GM18909 (cell line): Measurements from ENCODE around the gene PCNX1.

Experiments
- ATAC-seq: cut with Tn5 transposase; IDR thresholded peaks from one replicate; pipeline ENCODE4 v1.9.1; 2021; ENCODE audit warnings: mild to moderate bottlenecking; ENCODE audit not compliant: unreplicated experiment, poor library complexity

Gene PCNX1

GRCh38 chr14:70887737-70888499 is 19.3 kb upstream of the PCNX1 start:
- ATAC-seq: no peak

- no peak for ATAC-seq
Observed at GRCh38 chr14:70888681-70889175, 18.5 kb upstream of the PCNX1 start.

GRCh38 chr14:70889555-70889954 is 17.7 kb upstream of the PCNX1 start:
- ATAC-seq: no peak

- ATAC-seq: no peak
Observed at GRCh38 chr14:70890826-70891659, 16.2 kb upstream of the PCNX1 start.

DNA sequence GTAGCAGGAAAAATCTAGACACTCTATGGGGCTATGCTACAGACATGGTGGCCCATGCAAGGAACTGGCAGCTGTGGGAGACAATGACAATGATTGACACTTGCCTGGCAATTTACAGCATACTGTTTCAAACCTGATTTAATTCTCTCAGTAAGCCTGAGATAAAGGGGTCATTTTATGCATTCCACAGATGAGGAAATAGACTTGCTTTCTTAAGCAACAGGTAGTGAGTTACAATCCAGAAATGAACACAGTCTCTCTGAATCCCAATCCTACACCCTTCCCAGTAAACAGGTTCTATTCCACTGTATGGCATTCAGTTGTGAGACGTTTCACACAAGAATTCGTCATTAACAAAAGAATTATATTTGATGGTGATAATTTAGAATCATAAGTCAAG is 15.5 kb upstream of the PCNX1 start:
- no peak for ATAC-seq

GRCh38 chr14:70893062-70893845 is 14.0 kb upstream of the PCNX1 start:
- ATAC-seq: no peak

DNA sequence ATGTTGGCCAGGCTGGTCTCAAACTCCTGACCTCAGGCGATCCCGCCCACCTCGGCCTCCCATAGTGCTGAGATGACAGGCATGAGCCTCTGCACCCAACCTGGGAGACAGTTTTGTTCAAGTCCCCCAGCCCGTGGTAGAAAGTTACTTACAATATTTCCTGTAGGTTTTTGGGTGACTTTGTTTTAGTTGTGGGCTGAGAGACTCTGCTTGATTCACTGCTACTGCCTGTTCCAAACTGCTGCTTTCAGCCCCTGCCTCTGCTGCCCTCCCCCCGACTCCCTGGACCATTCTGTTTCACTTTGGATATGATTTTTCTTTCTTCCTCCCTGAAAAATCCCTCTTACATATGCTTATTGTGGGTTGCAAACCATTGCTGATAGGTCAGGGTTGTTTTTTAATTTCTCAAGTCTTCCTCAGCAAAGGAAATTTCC is 13.4 kb upstream of the PCNX1 start:
- no peak for ATAC-seq

GRCh38 chr14:70894868-70895267 is 12.4 kb upstream of the PCNX1 start:
- ATAC-seq: no peak

DNA sequence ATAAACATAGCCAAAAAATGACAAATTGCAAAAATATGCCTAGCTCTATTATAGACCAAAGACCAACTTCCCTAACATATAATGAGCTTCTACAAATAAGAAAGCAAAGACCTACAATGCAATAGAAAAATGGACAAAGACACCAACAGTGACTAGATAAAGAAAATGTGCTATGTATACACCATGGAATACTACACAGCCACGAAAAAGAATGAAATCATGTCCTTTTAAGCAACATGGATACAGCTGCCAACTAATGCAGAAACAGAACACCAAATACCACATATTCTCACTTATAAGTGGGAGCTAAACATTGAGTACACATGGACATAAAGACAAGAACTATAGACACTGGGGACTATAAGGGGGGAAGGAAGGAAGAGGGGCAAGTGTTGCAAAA is 10.9 kb upstream of the PCNX1 start:
- ATAC-seq: no peak

- no peak for ATAC-seq
Observed at GRCh38 chr14:70896981-70897380, 10.3 kb upstream of the PCNX1 start.

DNA sequence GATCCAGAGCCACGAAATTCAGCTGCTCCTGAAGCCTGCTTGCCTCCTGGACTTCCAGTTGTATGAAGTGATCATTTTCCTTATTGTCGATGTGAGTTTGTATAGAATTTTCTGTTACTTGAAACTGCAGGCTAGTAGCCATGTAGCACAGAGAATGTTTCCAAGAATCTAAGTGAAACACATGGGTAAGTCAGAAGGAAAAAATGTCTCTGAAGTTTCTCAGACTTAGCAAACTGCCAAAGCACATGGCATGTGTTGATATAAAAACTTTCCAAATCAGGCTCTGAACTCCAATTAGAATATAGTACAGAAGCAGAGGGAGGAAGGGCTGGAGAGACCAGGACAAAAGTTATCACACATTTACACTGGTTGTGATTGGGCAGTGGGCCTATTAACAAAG is 9.8 kb upstream of the PCNX1 start:
- no peak for ATAC-seq

DNA sequence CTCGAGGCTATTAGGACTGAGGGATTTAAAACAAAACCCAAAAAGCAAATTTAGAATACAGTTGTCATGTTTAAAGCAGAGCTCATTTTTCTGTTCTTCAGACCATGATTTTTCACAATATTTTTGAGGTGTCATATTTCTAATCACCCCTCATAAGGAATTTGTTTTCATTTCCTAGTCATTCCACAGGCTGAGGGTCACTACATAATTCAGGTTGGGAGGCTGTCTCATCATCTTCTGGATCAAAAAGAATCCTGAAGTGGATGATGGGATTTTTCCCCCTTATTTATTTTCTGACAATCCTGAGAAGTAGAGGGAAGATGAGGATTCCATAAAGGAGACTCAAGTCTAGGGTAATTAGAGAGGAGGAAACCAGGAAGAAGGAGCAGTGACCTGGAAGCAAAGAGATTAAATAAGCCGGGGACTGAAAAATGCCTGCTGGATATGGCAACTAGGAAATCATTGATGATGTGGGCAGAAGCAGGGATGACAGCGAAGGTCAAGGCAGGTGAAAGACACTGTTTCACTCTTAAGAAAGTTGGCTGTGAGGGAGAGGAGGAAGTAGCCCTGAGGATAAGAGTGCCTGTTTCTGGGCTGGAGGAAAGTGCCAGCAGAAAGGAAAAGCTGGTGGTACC is 9.0 kb upstream of the PCNX1 start:
- no peak for ATAC-seq

GRCh38 chr14:70901269-70901668 is 6.0 kb upstream of the PCNX1 start:
- no peak for ATAC-seq

DNA sequence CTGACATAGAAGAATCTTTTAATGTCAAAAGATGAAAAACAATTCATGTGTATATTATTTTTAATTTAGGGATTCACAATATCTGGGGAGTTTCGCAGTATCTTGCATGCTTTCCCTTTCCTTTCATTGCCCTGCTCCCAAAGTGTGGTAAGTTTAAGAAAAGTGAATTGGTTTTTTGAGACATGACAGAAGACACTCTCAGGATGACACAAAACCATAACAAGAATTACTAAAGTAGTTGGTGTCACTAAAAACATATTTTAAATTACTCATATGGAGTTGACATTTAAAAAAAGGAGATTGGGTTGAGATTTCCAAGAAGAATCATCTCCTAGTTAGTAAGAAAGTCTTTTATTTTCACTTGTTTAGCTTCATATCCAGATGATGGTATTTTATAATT is 5.1 kb upstream of the PCNX1 start:
- no peak for ATAC-seq

- ATAC-seq: no peak
Observed at GRCh38 chr14:70904373-70904772, 2.9 kb upstream of the PCNX1 start.

DNA sequence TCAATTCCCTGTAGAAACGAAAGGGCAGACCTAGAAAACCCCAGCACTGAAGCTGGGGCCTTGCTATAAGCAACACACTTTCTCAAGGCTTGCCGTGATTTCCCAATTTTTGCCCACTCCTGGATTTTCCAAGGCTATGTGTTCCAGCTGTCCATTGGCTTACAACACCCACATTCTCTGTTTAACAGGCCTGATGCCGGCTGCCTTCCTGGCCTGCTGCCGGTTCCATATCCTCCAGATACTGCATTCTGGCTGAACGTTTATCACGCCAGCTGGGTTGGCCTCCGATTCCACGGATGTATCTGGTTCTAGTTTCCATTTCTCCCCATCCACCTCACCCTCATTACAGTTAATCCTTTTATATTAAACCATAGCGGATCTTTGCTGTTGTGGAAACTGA is 2.0 kb upstream of the PCNX1 start:
- no peak for ATAC-seq

DNA sequence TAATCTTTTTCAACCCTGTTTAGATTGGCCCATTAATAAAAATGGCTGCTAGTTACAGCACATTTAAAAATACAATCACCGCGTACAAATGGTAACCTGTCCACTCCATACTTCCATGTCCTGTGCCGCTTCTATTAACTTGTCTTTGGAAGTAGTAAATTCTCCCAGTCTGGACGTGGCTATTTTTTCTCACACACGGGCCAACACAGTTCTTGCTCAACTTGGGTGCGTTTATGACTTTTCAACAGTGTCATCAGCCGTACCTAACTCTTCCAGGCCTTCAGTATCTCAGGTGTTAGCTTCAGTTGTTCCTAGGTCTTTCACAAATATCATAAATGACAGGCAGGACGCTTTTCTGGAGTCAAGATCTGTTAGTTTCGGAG is 475 bp upstream of the PCNX1 start:
- ATAC-seq: no peak

DNA sequence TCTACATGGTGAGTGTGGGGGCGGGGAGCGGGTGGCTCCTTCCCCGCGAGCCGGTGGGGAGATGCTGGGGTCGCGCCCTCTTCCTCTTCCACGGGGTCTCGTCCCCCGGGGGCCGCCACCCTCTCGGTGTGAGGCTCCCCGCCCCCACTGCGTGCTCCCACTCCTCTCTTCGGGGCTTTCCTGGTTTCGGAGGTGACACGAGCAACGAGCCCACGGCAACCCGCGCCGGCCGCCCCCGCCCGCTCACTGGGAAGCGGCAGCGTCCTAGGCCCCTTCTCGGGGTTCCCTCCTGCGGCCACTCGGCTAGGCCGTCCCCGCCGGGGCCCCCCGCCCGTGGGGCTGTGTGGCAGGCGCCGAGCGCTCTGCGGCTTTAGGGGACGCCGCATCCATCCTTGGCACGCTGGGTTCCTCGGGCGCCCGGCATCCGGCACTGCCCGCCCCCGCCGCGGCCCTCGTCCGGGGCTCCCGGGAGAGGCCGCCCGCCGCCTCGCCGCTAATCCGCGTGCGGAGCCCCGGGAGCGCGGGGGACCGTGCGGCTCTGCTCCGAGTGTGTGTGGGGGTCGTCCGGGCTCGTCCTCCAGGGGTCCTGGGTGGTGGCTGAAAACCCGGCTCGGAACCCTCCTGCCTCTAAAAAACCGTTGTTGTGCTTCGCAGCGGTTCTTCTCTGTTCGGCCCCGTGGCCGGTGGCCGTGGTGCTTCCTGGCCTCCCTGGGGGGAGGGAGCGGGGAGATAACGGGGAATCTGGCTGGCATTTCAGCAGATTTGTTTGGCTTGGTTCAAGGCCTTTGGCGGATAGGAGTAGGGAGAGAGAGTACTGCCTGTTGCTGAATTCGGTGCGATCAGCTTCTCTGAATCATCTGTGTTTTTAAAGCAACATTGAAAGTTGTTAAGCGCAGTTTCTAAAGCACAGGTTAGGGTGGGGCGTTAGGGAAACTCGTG is 1.0 kb downstream of the PCNX1 start:
- ATAC-seq: peak; percentile 26

- no peak for ATAC-seq
Observed at GRCh38 chr14:70908935-70909641, 1.8 kb downstream of the PCNX1 start.
